Spleen (tissue), 11 donors: ENCODE measurements around the gene MOK. TPM values are rescaled to one million over a fixed set of nuclear protein-coding genes. Genes with fewer than 3 reads are reported as not detected.

Source experiments
- DNase-seq: peaks from one replicate; pipeline ENCODE4 v3.0.0-alpha.2; 2020
- H3K27ac ChIP-seq, 8 donors: fragments of 200-600 bp; sonication (generic) in 7 of 8; 1 replicate in 4 of 8; 2 replicates in 4 of 8; pipeline versions ENCODE4 v1.5.0 to v1.8.0; 2016 to 2021; ENCODE audit warnings: inconsistent platforms in 4 of 8, mild to moderate bottlenecking in 4 of 8, moderate library complexity in 1 of 8
- H3K27me3 ChIP-seq, 7 donors: fragments of 200-600 bp; sonication (generic) in 6 of 7; replicated peaks in 1 of 7; 1 replicate in 4 of 7; 2 replicates in 3 of 7; pipeline versions ENCODE4 v1.5.0 to v1.8.0; 2016 to 2021; ENCODE audit warnings: inconsistent platforms in 3 of 7, mild to moderate bottlenecking in 1 of 7
- H3K36me3 ChIP-seq, 6 donors: fragments of 200-600 bp; sonication (generic) in 5 of 6; 1 replicate in 4 of 6; 2 replicates in 2 of 6; pipeline versions ENCODE4 v1.5.0 to v1.8.0; 2016 to 2021; ENCODE audit warnings: inconsistent platforms in 2 of 6
- H3K4me1 ChIP-seq, 6 donors: fragments of 200-600 bp; sonication (generic) in 5 of 6; 1 replicate in 3 of 6; 2 replicates in 3 of 6; pipeline versions ENCODE4 v1.5.0 to v1.8.0; 2016 to 2021; ENCODE audit warnings: inconsistent platforms in 3 of 6
- H3K4me3 ChIP-seq, 8 donors: fragments of 200-600 bp; sonication (generic) in 7 of 8; 1 replicate in 4 of 8; 2 replicates in 4 of 8; pipeline versions ENCODE4 v1.5.0 to v1.8.0; 2016 to 2021; ENCODE audit warnings: inconsistent platforms in 4 of 8, mild to moderate bottlenecking in 4 of 8, moderate library complexity in 2 of 8
- H3K9me3 ChIP-seq, 8 donors: fragments of 200-600 bp; sonication (generic) in 7 of 8; 1 replicate in 4 of 8; 2 replicates in 4 of 8; pipeline versions ENCODE4 v1.5.0 to v1.8.0; 2016 to 2021; ENCODE audit warnings: inconsistent platforms in 4 of 8
- CTCF ChIP-seq, 11 experiments: fragments of 200-600 bp in 7 of 11; fragments of 450-650 bp in 4 of 11; sonication (generic) in 4 of 11; IDR thresholded peaks in 8 of 11; conservative IDR thresholded peaks in 3 of 11; 1 replicate in 7 of 11; 2 replicates in 4 of 11; pipeline versions ENCODE4 v1.4.0 to v1.8.0; 2016 to 2021; ENCODE audit warnings: antibody characterized with exemption in 11 of 11, inconsistent platforms in 4 of 11, mild to moderate bottlenecking in 1 of 11
- POLR2A ChIP-seq, 3 donors: fragments of 450-650 bp; IDR thresholded peaks; one replicate each; pipeline ENCODE4 v1.5.1; 2017; ENCODE audit warnings: antibody characterized with exemption in 3 of 3, mild to moderate bottlenecking in 1 of 3
- POLR2AphosphoS5 ChIP-seq, 3 donors: sonication (generic); formaldehyde crosslinking; IDR thresholded peaks; one replicate each; pipeline ENCODE4 v1.5.1; 2017; ENCODE audit warnings: antibody characterized with exemption in 3 of 3
- WGBS, 5 donors: extraction: QIAGEN DNeasy Blood & Tissue Kit in 3 of 5; methylation state at CpG; one replicate each; pipeline versions ENCODE4 v1.1.5 to v1.1.7; 2013 to 2018; 5-methylcytosine and 5-hydroxymethylcytosine counted together
- intact Hi-C: fragments of 100-400 bp; cut with DNase I; formaldehyde crosslinking; loops from one replicate; pipeline ENCODE4 v1.15.0; 2023; ENCODE audit warnings: low total_unique reads
- polyA plus RNA-seq, 3 donors: library from polyadenylated mRNA; stranded (reverse); fragments of 200-250 nt; gene quantifications; one replicate each; pipeline ENCODE4 v1.2.1, GENCODE V29; 2013
- total RNA-seq, 7 donors: library from RNA; depleted of rRNA in 3 of 7; stranded (reverse); fragments of >200 nt in 3 of 7; fragmentation: NEBNext Ultra II Directional in 4 of 7; extraction: Animal tissue kit (Norgen Biotek cat#: 25700) in 4 of 7; gene quantifications; one replicate each; pipeline versions ENCODE4 v1.1.0 to v1.2.1, GENCODE V29; 2016 to 2021
- donor health status: healthy with polysubstance abuse.
- donor health status: DM: no; HTN: no; CAD: no; lungs with moderate emphysema.
- donor health status: DM: no; HTN: no; CAD: no.
- donor health status: Bipolar disorder and iron deficiency.
- donor health status: healthy.
- donor health status: DM: no; HTN: no; CAD: no.
- donor health status: DM: yes; HTN: yes; CAD: no.

The MOK gene
- total and polyA plus RNA-seq, 10 donors: 4.1 to 12.2 (median 9.9) TPM

GRCh38 chr14:102229071-102229738, 75.8 kb downstream of the MOK start:
- H3K27ac ChIP-seq: no peak overlapping the region
- peak; percentile 64 for DNase-seq
- H3K4me1 ChIP-seq: peaks cover 0 to 7% (median 0%) of the 10 kb centered on the region in 6 donors
- intact Hi-C loops: no loop called here
- no peak overlapping the region for H3K4me3 ChIP-seq
- no peaks in the 10 kb centered on the region for H3K9me3 ChIP-seq
- H3K27me3 ChIP-seq: no peaks in the 10 kb centered on the region
- WGBS, 5 donors: 94 to 97% (median 96%) methylated on average over 43 of the region's 43 CpGs
- TF ChIP-seq POLR2AphosphoS5 (IDR thresholded peaks at IDR 0.05) (peak in 1 of 3 donors; percentile 20), POLR2A (IDR thresholded peaks at IDR 0.05) (no peak), CTCF (IDR thresholded peaks at IDR 0.05 in 8 of 11, conservative IDR thresholded peaks at IDR 0.05 in 3 of 11) (no peak)
- H3K36me3 ChIP-seq: peaks cover 0 to 9% (median 0%) of the 10 kb centered on the region in 6 donors

GRCh38 chr14:102227184-102227964, 77.6 kb downstream of the MOK start:
- WGBS, 5 donors: 78 to 88% (median 79%) methylated on average over 23 to 28 of the region's 28 CpGs

GRCh38 chr14:102226356-102227125, 78.4 kb downstream of the MOK start:
- Histone ChIP-seq H3K27me3 (no peaks in the 10 kb centered on the region), H3K4me1 (peaks cover 0 to 9% (median 1%) of the 10 kb centered on the region in 6 donors), H3K36me3 (peaks cover 0 to 34% (median 9%) of the 10 kb centered on the region in 6 donors), H3K27ac (no peak overlapping the region), H3K9me3 (no peaks in the 10 kb centered on the region), H3K4me3 (no peak overlapping the region)
- WGBS, 5 donors: 84 to 89% (median 85%) methylated on average over 16 to 27 of the region's 27 CpGs
- TF ChIP-seq CTCF (IDR thresholded peaks at IDR 0.05 in 8 of 11, conservative IDR thresholded peaks at IDR 0.05 in 3 of 11) (no peak), POLR2A (IDR thresholded peaks at IDR 0.05) (no peak), POLR2AphosphoS5 (IDR thresholded peaks at IDR 0.05) (no peak)
- intact Hi-C loops: no loop called here
- DNase-seq: peak; percentile 55

More at GRCh38 chr14:102227184-102227964, 77.6 kb downstream of the MOK start:
- Histone ChIP-seq H3K4me1 (peaks cover 0 to 7% (median 0%) of the 10 kb centered on the region in 6 donors), H3K27ac (peak overlapping the region in 1 of 8 donors; percentile 28), H3K27me3 (no peaks in the 10 kb centered on the region), H3K9me3 (no peaks in the 10 kb centered on the region), H3K36me3 (peaks cover 0 to 26% (median 8%) of the 10 kb centered on the region in 6 donors), H3K4me3 (peak overlapping the region in 1 of 8 donors; percentile 8)
- TF ChIP-seq POLR2A (IDR thresholded peaks at IDR 0.05) (no peak), POLR2AphosphoS5 (IDR thresholded peaks at IDR 0.05) (peak in 2 of 3 donors; percentile 9 to 70)
- intact Hi-C loops: no loop called here
- no peak for DNase-seq

- WGBS, 5 donors: 89 to 91% (median 90%) methylated on average over 15 of the region's 15 CpGs
- intact Hi-C loops: no loop called here
- TF ChIP-seq POLR2AphosphoS5 (IDR thresholded peaks at IDR 0.05) (peak in 1 of 3 donors; percentile 48), POLR2A (IDR thresholded peaks at IDR 0.05) (no peak)
Observed at GRCh38 chr14:102225936-102226335, 79.0 kb downstream of the MOK start.

More at GRCh38 chr14:102225936-102226335, 79.0 kb downstream of the MOK start:
- no peak overlapping the region for H3K27ac ChIP-seq
- peaks cover 0 to 15% (median 5%) of the 10 kb centered on the region in 6 donors for H3K4me1 ChIP-seq
- H3K9me3 ChIP-seq: no peaks in the 10 kb centered on the region
- H3K4me3 ChIP-seq: no peak overlapping the region
- peak; percentile 62 for DNase-seq
- no peaks in the 10 kb centered on the region for H3K27me3 ChIP-seq
- H3K36me3 ChIP-seq: peaks cover 0 to 38% (median 9%) of the 10 kb centered on the region in 6 donors
